Chondrocyte (in vitro differentiated cells): ENCODE data around the gene F2RL3. TPM values are rescaled to one million over a fixed set of nuclear protein-coding genes. Genes with fewer than 3 reads are reported as not detected.
"Not testable (repeated sequence)": the region's sequence is repeated elsewhere in the genome, so short reads cannot be mapped to it uniquely, and the experiment has no call there.

Experiments used
- DNase-seq: peaks from one replicate; pipeline ENCODE4 v3.0.0; 2021; ENCODE audit warnings: mixed read lengths, low spot score
- H3K27ac Mint-ChIP-seq: one replicate; pipeline ENCODE4 v1.8.0; 2021; ENCODE audit warnings: mild to moderate bottlenecking, moderate library complexity, mixed read lengths; ENCODE audit not compliant: unreplicated experiment
- H3K27me3 Mint-ChIP-seq: 2 replicates; pipeline ENCODE4 v1.8.0; 2021; ENCODE audit warnings: low read depth, mixed read lengths
- H3K36me3 Mint-ChIP-seq: 2 replicates; pipeline ENCODE4 v1.8.0; 2021; ENCODE audit warnings: low read depth, mixed read lengths
- H3K4me1 Mint-ChIP-seq: 2 replicates; pipeline ENCODE4 v1.8.0; 2021; ENCODE audit warnings: low read depth, mild to moderate bottlenecking, mixed read lengths
- H3K4me3 Mint-ChIP-seq: one replicate; pipeline ENCODE4 v1.8.0; 2021; ENCODE audit warnings: mild to moderate bottlenecking, moderate library complexity, mixed read lengths; ENCODE audit not compliant: unreplicated experiment
- H3K9me3 Mint-ChIP-seq: 2 replicates; pipeline ENCODE4 v1.8.0; 2021; ENCODE audit warnings: low read depth, mixed read lengths
- CTCF ChIP-seq: fragments of 200-600 bp; sonication (generic); IDR thresholded peaks from 2 replicates; pipeline ENCODE4 v1.5.0; 2021; ENCODE audit warnings: antibody characterized with exemption, mild to moderate bottlenecking, moderate library complexity
- total RNA-seq: library from RNA; stranded (reverse); gene quantifications from 3 replicates; pipeline ENCODE4 v1.2.1, GENCODE V29; 2021

F2RL3 gene
- total RNA-seq, 1 donor from 2014 or later: 0.05 TPM

GRCh38 chr19:16930753-16931152 lies 42.0 kb downstream of the F2RL3 start:
- Mint-ChIP-seq H3K9me3 (peaks cover 29% of the 10 kb centered on the region), H3K27me3 (peaks cover 16% of the 10 kb centered on the region), H3K4me1 (no peaks in the 10 kb centered on the region), H3K4me3 (no peak overlapping the region), H3K36me3 (peaks cover 4% of the 10 kb centered on the region), H3K27ac (no peak overlapping the region)
- DNase-seq: peak; percentile 59
- no peak for TF ChIP-seq CTCF

- H3K4me1 Mint-ChIP-seq: no peaks in the 10 kb centered on the region
- H3K27me3 Mint-ChIP-seq: peaks cover 19% of the 10 kb centered on the region
- no peak overlapping the region for H3K27ac Mint-ChIP-seq
- H3K9me3 Mint-ChIP-seq: peaks cover 29% of the 10 kb centered on the region
- TF ChIP-seq CTCF: no peak
- no peak overlapping the region for H3K4me3 Mint-ChIP-seq
- H3K36me3 Mint-ChIP-seq: peaks cover 4% of the 10 kb centered on the region
- DNase-seq: peak; percentile 63
Observed at GRCh38 chr19:16931306-16931705, 42.5 kb downstream of the F2RL3 start.

- no peak for DNase-seq
- Mint-ChIP-seq H3K27ac (no peak overlapping the region), H3K9me3 (peaks cover 23% of the 10 kb centered on the region), H3K4me1 (no peaks in the 10 kb centered on the region), H3K27me3 (peaks cover 23% of the 10 kb centered on the region), H3K36me3 (peaks cover 1% of the 10 kb centered on the region), H3K4me3 (no peak overlapping the region)
- TF ChIP-seq CTCF: no peak
Observed at GRCh38 chr19:16934489-16934888, 45.7 kb downstream of the F2RL3 start.

- no peak for DNase-seq
- no peak overlapping the region for H3K4me3 Mint-ChIP-seq
- H3K4me1 Mint-ChIP-seq: no peaks in the 10 kb centered on the region
- H3K27ac Mint-ChIP-seq: no peak overlapping the region
- TF ChIP-seq CTCF: no peak
- peaks cover 1% of the 10 kb centered on the region for H3K36me3 Mint-ChIP-seq
- H3K9me3 Mint-ChIP-seq: peaks cover 23% of the 10 kb centered on the region
- peaks cover 19% of the 10 kb centered on the region for H3K27me3 Mint-ChIP-seq
Observed at GRCh38 chr19:16936901-16937300, 48.1 kb downstream of the F2RL3 start.

GRCh38 chr19:16937796-16938195 lies 49.0 kb downstream of the F2RL3 start:
- H3K27ac Mint-ChIP-seq, H3K36me3 Mint-ChIP-seq, H3K4me1 Mint-ChIP-seq, H3K4me3 Mint-ChIP-seq: not testable (repeated sequence)
- peak; percentile 39 for DNase-seq
- H3K9me3 Mint-ChIP-seq: peaks cover 19% of the 10 kb centered on the region
- H3K27me3 Mint-ChIP-seq: peaks cover 12% of the 10 kb centered on the region

- Mint-ChIP-seq H3K27me3 (peaks cover 11% of the 10 kb centered on the region), H3K9me3 (peaks cover 18% of the 10 kb centered on the region), H3K4me3 (no peak overlapping the region), H3K27ac (no peak overlapping the region), H3K4me1 (no peaks in the 10 kb centered on the region), H3K36me3 (peaks cover 1% of the 10 kb centered on the region)
- no peak for TF ChIP-seq CTCF
- peak; percentile 67 for DNase-seq
Observed at GRCh38 chr19:16938211-16938610, 49.4 kb downstream of the F2RL3 start.

- H3K4me1 Mint-ChIP-seq, H3K36me3 Mint-ChIP-seq, H3K9me3 Mint-ChIP-seq, H3K27ac Mint-ChIP-seq, H3K27me3 Mint-ChIP-seq, H3K4me3 Mint-ChIP-seq: not testable (repeated sequence)
- peak; percentile 22 for DNase-seq
Observed at GRCh38 chr19:16940063-16940462, 51.3 kb downstream of the F2RL3 start.
